GM23338 (cell line): ENCODE measurements around the gene CAMK2N2. TPM values are rescaled to one million over a fixed set of nuclear protein-coding genes. Genes with fewer than 3 reads are reported as not detected.

Experiments used
- ATAC-seq: fragments of 200-7000 bp; cut with Tn5 transposase; 3 replicates; pipeline ENCODE4 v1.9.1; 2020
- DNase-seq: peaks from one replicate; pipeline ENCODE4 v3.0.0-alpha.2; 2015; ENCODE audit warnings: low spot score
- H2AFZ ChIP-seq: fragments of 200-600 bp; sonication (generic); 2 replicates; pipeline ENCODE4 v1.8.0; 2016; ENCODE audit warnings: antibody characterized with exemption, mild to moderate bottlenecking, moderate library complexity
- H3F3A ChIP-seq: fragments of 200-600 bp; sonication (generic); replicated peaks from 2 replicates; pipeline ENCODE4 v1.8.0; 2017; ENCODE audit warnings: antibody characterized with exemption, mixed run types, low read depth
- H3K27ac ChIP-seq: fragments of 200-600 bp; sonication (generic); 2 replicates; pipeline ENCODE4 v1.6.1; 2016; ENCODE audit warnings: low read depth
- H3K27me3 ChIP-seq: fragments of 200-600 bp; sonication (generic); 2 replicates; pipeline ENCODE4 v1.8.0; 2016; ENCODE audit warnings: mild to moderate bottlenecking, mixed run types, moderate library complexity; ENCODE audit not compliant: insufficient read depth
- H3K36me3 ChIP-seq: fragments of 200-600 bp; sonication (generic); 2 replicates; pipeline ENCODE4 v1.8.0; 2016; ENCODE audit warnings: mild to moderate bottlenecking; ENCODE audit not compliant: insufficient read depth
- H3K4me1 ChIP-seq: fragments of 200-600 bp; sonication (generic); 2 replicates; pipeline ENCODE4 v1.8.0; 2016; ENCODE audit warnings: mild to moderate bottlenecking, moderate library complexity; ENCODE audit not compliant: insufficient read depth
- H3K4me2 ChIP-seq: fragments of 200-600 bp; sonication (generic); 2 replicates; pipeline ENCODE4 v1.7.1; 2017; ENCODE audit warnings: mixed run types
- H3K4me3 ChIP-seq: fragments of 200-600 bp; sonication (generic); 2 replicates; pipeline ENCODE4 v1.6.1; 2016; ENCODE audit warnings: mixed run types
- H3K79me2 ChIP-seq: fragments of 200-600 bp; sonication (generic); replicated peaks from 2 replicates; pipeline ENCODE4 v1.8.0; 2017; ENCODE audit warnings: mild to moderate bottlenecking; ENCODE audit not compliant: insufficient read depth
- H3K9me2 ChIP-seq: fragments of 200-600 bp; sonication (generic); 2 replicates; pipeline ENCODE4 v1.8.0; 2017; ENCODE audit not compliant: insufficient read depth
- H4K20me1 ChIP-seq: fragments of 200-600 bp; sonication (generic); replicated peaks from 2 replicates; pipeline ENCODE4 v1.8.0; 2017; ENCODE audit warnings: mild to moderate bottlenecking; ENCODE audit not compliant: insufficient read depth
- H3K27ac Mint-ChIP-seq: 2 replicates; pipeline ENCODE4 v1.8.0; 2020; ENCODE audit warnings: inconsistent platforms, mild to moderate bottlenecking, moderate library complexity, mixed read lengths
- H3K27me3 Mint-ChIP-seq: 3 replicates; pipeline ENCODE4 v1.8.0; 2022; ENCODE audit warnings: low read depth, mild to moderate bottlenecking, moderate library complexity, mixed read lengths, inconsistent platforms; ENCODE audit not compliant: insufficient read depth, poor library complexity
- H3K36me3 Mint-ChIP-seq: 3 replicates; pipeline ENCODE4 v1.8.0; 2021; ENCODE audit warnings: low read depth, mild to moderate bottlenecking, inconsistent platforms, moderate library complexity, mixed read lengths
- H3K4me1 Mint-ChIP-seq: 3 replicates; pipeline ENCODE4 v1.8.0; 2020; ENCODE audit warnings: mild to moderate bottlenecking, inconsistent platforms, mixed read lengths
- H3K4me3 Mint-ChIP-seq: 3 replicates; pipeline ENCODE4 v1.8.0; 2021; ENCODE audit warnings: moderate library complexity, mild to moderate bottlenecking, inconsistent platforms, mixed read lengths
- H3K9me3 Mint-ChIP-seq: 3 replicates; pipeline ENCODE4 v1.8.0; 2020; ENCODE audit warnings: moderate library complexity, mild to moderate bottlenecking, inconsistent platforms, mixed read lengths
- CREB1 ChIP-seq: fragments of 250-450 bp; sonication (Bioruptor Pico); IDR thresholded peaks from 2 replicates; pipeline ENCODE4 v1.5.0; 2020; ENCODE audit warnings: low read depth, mild to moderate bottlenecking, moderate library complexity
- JUNB ChIP-seq: IDR thresholded peaks from one replicate; pipeline ENCODE4 v1.6.1; 2016; ENCODE audit warnings: antibody characterized with exemption; ENCODE audit not compliant: unreplicated experiment
- POLR2AphosphoS5 ChIP-seq: IDR thresholded peaks from 2 replicates; pipeline ENCODE4 v1.6.1; 2016; ENCODE audit warnings: antibody characterized with exemption, low read depth
- STAT1 ChIP-seq: IDR thresholded peaks from one replicate; pipeline ENCODE4 v1.6.1; 2016; ENCODE audit warnings: antibody characterized with exemption; ENCODE audit not compliant: unreplicated experiment
- polyA plus RNA-seq: library from polyadenylated mRNA; unstranded; fragments of >200 nt; fragmentation: Nextera tagmentation; extraction: Ambion mirVana; gene quantifications from 2 replicates; pipeline ENCODE4 v1.2.1, GENCODE V29; 2016
- total RNA-seq: library from RNA; depleted of rRNA; stranded (reverse); fragments of >200 nt; shearing (Covaris generic); gene quantifications from 2 replicates; pipeline ENCODE4 v1.2.3, GENCODE V29; 2014
- TF ChIP-seq, protein P1 (sequence below): fragments of 250-450 bp; sonication (Bioruptor Pico); IDR thresholded peaks from 2 replicates; pipeline ENCODE4 v1.5.0; 2020; ENCODE audit warnings: mild to moderate bottlenecking, moderate library complexity
- TF ChIP-seq, protein P2 (sequence below), 2 experiments: fragments of 200-600 bp in 1 of 2; sonication (generic) in 1 of 2; conservative IDR thresholded peaks; 2 replicates each; pipeline versions ENCODE4 v1.5.1 to v1.6.1; 2016 to 2017; ENCODE audit warnings: antibody characterized with exemption in 2 of 2, low read depth in 2 of 2, mild to moderate bottlenecking in 2 of 2, moderate library complexity in 1 of 2
- TF ChIP-seq, protein P3 (sequence below): IDR thresholded peaks from 2 replicates; pipeline ENCODE4 v1.6.1; 2016; ENCODE audit warnings: antibody characterized with exemption

Gene CAMK2N2
- total and polyA plus RNA-seq, 2 experiments from 2014 or later: 0.32 to 1.3 TPM

DNA sequence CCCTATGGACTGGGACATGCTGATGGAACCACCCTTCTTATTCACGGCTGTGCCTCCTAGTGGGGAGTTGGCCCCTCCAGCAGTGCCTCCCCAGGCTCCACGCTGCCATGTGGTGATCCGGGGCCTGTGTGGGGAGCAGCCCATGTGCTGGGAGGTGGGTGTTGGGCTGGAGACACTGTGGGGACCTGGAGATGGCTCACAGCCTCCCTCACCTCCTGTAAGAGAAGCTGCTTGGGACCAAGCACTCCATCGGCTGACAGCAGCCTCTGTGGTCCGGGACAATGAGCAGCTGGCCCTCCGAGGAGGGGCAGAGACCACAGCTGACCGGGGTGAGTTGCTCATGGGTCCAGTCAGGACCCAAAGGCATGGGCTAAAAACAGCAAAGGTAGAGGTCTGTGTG lies 21.6 kb downstream of the CAMK2N2 start (continued):
- TF ChIP-seq POLR2AphosphoS5: no peak
- TF ChIP-seq STAT1: no peak
- TF ChIP-seq, protein P1, sequence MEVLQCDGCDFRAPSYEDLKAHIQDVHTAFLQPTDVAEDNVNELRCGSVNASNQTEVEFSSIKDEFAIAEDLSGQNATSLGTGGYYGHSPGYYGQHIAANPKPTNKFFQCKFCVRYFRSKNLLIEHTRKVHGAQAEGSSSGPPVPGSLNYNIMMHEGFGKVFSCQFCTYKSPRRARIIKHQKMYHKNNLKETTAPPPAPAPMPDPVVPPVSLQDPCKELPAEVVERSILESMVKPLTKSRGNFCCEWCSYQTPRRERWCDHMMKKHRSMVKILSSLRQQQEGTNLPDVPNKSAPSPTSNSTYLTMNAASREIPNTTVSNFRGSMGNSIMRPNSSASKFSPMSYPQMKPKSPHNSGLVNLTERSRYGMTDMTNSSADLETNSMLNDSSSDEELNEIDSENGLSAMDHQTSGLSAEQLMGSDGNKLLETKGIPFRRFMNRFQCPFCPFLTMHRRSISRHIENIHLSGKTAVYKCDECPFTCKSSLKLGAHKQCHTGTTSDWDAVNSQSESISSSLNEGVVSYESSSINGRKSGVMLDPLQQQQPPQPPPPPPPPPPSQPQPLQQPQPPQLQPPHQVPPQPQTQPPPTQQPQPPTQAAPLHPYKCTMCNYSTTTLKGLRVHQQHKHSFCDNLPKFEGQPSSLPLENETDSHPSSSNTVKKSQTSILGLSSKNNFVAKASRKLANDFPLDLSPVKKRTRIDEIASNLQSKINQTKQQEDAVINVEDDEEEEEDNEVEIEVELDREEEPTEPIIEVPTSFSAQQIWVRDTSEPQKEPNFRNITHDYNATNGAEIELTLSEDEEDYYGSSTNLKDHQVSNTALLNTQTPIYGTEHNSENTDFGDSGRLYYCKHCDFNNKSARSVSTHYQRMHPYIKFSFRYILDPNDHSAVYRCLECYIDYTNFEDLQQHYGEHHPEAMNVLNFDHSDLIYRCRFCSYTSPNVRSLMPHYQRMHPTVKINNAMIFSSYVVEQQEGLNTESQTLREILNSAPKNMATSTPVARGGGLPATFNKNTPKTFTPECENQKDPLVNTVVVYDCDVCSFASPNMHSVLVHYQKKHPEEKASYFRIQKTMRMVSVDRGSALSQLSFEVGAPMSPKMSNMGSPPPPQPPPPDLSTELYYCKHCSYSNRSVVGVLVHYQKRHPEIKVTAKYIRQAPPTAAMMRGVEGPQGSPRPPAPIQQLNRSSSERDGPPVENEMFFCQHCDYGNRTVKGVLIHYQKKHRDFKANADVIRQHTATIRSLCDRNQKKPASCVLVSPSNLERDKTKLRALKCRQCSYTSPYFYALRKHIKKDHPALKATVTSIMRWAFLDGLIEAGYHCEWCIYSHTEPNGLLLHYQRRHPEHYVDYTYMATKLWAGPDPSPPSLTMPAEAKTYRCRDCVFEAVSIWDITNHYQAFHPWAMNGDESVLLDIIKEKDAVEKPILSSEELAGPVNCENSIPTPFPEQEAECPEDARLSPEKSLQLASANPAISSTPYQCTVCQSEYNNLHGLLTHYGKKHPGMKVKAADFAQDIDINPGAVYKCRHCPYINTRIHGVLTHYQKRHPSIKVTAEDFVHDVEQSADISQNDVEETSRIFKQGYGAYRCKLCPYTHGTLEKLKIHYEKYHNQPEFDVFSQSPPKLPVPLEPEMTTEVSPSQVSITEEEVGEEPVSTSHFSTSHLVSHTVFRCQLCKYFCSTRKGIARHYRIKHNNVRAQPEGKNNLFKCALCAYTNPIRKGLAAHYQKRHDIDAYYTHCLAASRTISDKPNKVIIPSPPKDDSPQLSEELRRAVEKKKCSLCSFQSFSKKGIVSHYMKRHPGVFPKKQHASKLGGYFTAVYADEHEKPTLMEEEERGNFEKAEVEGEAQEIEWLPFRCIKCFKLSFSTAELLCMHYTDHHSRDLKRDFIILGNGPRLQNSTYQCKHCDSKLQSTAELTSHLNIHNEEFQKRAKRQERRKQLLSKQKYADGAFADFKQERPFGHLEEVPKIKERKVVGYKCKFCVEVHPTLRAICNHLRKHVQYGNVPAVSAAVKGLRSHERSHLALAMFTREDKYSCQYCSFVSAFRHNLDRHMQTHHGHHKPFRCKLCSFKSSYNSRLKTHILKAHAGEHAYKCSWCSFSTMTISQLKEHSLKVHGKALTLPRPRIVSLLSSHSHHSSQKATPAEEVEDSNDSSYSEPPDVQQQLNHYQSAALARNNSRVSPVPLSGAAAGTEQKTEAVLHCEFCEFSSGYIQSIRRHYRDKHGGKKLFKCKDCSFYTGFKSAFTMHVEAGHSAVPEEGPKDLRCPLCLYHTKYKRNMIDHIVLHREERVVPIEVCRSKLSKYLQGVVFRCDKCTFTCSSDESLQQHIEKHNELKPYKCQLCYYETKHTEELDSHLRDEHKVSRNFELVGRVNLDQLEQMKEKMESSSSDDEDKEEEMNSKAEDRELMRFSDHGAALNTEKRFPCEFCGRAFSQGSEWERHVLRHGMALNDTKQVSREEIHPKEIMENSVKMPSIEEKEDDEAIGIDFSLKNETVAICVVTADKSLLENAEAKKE: no peak
- TF ChIP-seq CREB1 (CRISPR knock-in tag): no peak
- TF ChIP-seq, protein P2, sequence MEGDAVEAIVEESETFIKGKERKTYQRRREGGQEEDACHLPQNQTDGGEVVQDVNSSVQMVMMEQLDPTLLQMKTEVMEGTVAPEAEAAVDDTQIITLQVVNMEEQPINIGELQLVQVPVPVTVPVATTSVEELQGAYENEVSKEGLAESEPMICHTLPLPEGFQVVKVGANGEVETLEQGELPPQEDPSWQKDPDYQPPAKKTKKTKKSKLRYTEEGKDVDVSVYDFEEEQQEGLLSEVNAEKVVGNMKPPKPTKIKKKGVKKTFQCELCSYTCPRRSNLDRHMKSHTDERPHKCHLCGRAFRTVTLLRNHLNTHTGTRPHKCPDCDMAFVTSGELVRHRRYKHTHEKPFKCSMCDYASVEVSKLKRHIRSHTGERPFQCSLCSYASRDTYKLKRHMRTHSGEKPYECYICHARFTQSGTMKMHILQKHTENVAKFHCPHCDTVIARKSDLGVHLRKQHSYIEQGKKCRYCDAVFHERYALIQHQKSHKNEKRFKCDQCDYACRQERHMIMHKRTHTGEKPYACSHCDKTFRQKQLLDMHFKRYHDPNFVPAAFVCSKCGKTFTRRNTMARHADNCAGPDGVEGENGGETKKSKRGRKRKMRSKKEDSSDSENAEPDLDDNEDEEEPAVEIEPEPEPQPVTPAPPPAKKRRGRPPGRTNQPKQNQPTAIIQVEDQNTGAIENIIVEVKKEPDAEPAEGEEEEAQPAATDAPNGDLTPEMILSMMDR (conservative IDR thresholded peaks at IDR 0.05; ENCODE audit: low read depth in 2 of 2): no peak
- no peak for TF ChIP-seq JUNB

DNA sequence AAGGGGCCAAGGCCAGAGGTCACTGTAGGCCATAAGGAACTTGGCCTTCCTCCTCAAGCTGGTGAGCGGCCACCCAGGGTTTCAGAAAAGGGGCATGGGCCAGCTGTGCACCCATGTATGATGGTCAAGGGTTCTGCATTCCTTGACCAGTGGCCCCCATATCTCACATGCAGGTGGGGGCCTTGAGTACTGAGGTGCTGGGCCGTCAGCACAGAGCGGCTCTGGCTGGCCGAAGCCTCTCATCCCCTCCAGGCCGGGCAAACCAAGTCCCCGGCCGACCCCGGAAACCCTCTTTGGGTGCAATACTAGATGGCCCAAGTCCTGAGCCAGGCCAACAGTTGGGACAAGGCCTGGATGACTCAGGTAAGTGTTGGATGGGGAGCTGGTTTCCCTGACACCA lies 22.1 kb downstream of the CAMK2N2 start:
- DNase-seq: no peak
- H3K27me3 ChIP-seq: peaks cover 16% of the 10 kb centered on the region
- no peak overlapping the region for H3K4me3 ChIP-seq
- no peak for ATAC-seq
- no peaks in the 10 kb centered on the region for H3F3A ChIP-seq
- H3K27ac ChIP-seq: no peak overlapping the region
- H3K36me3 ChIP-seq: no peaks in the 10 kb centered on the region; the same call in 1 of the 2 replicates
- no peaks in the 10 kb centered on the region for H3K9me2 ChIP-seq
- Mint-ChIP-seq H3K4me3 (no peak overlapping the region), H3K27me3 (peaks cover 10% of the 10 kb centered on the region), H3K9me3 (no peaks in the 10 kb centered on the region), H3K27ac (no peak overlapping the region), H3K4me1 (peaks cover 14% of the 10 kb centered on the region), H3K36me3 (peaks cover 21% of the 10 kb centered on the region)
- H3K4me2 ChIP-seq: no peak overlapping the region
- H2AFZ ChIP-seq: no peak overlapping the region
- no peaks in the 10 kb centered on the region for H3K79me2 ChIP-seq
- H4K20me1 ChIP-seq: peaks cover 12% of the 10 kb centered on the region
- no peaks in the 10 kb centered on the region for H3K4me1 ChIP-seq
- TF ChIP-seq, protein P3, sequence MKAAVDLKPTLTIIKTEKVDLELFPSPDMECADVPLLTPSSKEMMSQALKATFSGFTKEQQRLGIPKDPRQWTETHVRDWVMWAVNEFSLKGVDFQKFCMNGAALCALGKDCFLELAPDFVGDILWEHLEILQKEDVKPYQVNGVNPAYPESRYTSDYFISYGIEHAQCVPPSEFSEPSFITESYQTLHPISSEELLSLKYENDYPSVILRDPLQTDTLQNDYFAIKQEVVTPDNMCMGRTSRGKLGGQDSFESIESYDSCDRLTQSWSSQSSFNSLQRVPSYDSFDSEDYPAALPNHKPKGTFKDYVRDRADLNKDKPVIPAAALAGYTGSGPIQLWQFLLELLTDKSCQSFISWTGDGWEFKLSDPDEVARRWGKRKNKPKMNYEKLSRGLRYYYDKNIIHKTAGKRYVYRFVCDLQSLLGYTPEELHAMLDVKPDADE: no peak
- TF ChIP-seq, protein P1: no peak
- TF ChIP-seq POLR2AphosphoS5 (no peak), JUNB (no peak)
